Retina (tissue), 1 donor: ENCODE results near the gene LTBP1.
"Not testable (repeated sequence)": the region's sequence is repeated elsewhere in the genome, so short reads cannot be mapped to it uniquely, and the experiment has no call there.

Source experiments
- DNase-seq: peaks from one replicate; pipeline ENCODE4 v3.0.0-alpha.2; 2016

LTBP1 gene

DNA sequence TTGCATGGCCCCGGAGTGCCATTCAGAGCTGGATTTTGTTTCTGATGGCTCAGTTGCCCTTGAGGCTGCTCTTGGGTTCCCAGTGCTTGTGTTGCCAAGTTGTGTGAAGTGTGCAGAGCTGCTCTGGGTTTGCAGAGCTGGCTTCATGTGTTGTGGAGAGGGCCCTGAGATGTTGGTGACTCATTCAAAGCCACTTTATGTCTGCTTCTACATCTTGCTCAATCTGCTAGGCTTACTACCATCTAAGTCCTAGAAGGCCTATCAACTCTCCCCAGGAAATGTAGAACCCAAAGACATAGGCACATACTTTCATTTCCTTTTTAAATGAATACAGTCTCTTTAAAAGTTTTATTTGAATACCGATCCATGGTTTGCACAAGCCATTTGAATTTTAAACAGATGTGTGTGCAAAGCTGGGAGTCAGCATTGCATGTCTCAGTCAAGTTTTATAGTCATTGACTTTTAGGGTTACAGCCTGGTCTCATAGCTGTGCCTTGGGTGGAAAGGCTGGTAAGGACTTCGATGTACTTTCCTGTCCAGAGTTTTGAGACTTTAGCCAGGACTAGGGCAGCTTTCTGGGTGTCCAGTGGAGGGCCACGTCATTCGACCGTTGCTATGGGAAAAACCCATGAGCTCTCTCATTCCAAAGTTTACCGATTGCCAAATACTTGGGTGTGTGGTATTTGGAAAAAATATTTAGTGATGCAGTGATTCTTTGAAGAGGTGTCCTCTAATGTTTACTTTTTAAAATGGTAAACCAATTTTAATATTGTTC, 105.0 kb downstream of the LTBP1 start:
- no peak for DNase-seq

DNA sequence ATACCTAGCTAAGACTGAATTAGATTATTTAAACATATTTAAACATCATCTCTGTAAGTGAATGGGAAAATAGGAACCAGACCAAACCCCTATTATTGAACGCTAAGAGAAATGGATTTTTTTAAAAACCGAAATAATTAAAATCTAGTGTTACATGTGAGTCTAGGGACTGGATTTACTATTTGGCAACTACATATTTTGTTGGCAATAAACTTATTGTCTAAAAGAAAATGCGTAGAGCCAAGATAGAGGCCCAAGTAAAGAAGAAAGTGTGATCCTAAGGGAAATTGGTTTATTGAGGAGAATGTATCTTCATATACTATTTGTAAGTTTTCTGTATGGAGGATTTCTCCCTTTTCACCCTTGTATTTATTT, 105.6 kb downstream of the LTBP1 start:
- DNase-seq: no peak

DNA sequence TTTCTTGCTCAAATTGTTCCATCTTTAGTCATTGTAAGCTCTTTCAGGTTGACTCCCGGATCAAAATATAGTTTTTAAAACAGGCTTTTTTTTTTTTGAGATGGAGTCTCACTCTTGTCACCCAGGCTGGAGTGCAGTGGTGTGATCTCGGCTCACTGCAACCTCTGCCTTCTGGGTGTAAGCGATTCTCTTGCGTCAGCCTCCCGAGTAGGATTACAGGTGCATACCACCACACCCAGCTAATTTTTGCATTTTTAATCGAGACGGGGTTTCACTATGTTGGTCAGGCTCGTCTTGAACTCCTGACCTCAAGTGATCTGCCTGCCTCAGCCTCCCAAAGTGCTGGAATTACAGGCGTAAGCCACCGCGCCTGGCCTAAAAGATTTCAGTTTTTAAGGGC, 106.0 kb downstream of the LTBP1 start:
- DNase-seq: not testable (repeated sequence)

DNA sequence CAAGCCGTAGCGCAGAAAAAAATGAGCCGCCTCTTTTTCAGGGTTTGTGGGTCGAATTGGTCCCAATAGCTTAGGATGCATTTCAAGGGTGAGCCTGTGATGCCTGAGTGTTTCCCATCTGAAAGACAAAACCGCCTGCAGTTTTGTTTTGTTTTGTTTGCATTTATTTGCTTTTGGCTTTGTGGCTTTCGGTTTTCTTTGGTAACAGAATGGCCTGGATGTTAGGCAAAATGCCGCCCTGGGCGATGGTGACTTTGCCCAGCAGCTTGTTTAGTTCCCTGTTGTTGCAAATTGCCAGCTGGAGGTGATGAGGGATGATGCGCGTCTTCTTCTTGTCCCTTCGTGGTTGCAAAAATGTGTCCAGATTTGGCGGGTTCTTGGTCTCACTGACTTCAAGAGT, 109.4 kb downstream of the LTBP1 start:
- no peak for DNase-seq

DNA sequence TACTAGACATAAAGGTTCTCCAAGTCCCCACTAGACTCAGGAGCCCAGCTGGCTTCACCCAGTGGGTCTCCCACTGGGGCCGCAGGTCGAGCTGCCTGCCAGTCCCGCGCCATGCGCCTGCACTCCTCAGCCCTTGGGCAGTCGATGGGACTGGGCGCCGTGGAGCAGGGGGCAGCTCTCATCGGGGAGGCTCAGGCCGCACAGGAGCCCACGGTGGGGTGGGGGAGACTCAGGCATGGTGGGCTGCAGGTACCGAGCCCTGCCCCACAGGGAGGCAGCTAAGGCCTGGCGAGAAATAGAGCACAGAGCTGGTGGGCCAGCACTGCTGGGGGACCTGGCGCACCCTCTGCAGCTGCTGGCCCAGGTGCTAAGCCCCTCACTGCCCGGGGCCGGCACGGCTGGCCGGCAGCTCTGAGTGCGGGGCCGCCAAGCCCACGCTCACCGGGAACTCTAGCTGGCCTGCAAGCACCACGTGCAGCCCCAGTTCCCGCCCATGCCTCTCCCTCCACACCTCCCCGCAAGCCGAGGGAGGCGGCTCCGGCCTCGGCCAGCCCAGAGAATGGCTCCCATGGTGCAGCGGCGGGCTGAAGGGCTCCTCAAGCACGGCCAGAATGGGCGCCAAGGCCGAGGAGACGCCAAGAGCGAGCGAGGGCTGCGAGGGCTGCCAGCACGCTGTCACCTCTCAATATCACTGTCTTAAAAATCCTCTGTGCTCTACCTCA, 110.7 kb downstream of the LTBP1 start:
- not testable (repeated sequence) for DNase-seq

DNA sequence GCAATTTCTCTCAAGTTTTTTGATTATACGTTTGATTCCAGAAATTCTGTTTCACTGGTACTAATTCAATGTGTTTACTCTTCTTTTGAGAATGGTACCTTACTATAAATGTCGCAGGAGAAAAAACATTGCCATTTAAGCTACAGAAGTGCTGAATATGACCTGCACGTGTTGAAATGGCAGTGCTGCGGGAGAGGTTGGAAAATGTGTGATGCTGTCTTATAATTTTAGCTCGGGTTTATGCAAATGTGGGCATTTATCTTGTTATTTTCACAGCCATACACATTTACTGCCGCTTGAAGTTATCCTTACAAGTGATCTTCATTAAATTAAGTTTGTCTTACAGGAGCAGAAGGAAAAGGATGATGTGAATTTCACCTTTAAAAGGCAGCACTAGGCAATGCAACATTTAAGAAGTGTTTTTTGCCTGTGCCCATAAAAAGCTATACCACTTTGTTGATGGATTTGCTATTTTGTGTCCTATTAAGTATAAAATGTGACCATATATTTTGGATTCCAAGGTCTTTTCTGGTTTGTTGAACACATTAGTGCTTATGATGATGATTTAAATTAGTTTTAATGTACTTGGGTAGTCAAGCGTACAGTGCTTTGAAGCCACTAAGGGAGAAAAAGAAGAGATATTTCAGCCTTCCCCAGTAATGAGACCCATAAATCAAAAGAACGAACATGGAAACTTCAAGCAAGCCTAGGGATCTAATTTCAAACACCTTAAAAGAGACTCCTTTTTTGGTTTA, 112.1 kb downstream of the LTBP1 start:
- peak; percentile 67 for DNase-seq

DNA sequence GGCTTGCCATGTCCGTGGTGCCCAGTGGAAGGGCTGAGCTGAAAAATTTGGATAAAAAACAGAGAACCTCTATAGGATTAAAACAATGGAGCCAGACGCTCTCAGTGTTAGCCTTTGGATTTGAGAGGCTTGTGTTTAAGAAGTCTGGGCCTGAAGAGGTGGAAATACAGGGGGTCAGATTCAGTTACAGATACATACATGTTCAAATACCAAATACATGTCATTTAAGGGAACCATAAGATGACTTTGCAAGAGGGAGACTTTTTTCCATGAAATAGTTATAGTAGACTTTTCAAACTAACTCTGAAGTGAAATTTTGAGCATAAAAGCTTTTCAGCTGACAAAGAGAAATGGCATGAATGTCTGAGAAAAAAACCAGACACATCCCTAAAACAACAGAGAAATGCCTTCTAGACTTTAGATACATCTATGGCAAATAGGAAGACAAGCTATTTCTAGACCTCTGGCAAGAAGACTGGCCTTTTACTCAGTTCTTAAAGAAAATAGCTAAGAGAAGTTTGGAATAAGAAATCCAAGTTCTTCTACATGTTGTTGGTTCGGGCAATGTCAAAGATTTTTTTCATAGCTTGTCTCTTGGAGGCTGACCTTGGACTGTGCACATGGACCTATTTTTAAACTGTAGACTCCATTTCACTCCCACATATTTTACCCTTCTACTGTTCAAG, 112.9 kb downstream of the LTBP1 start:
- DNase-seq: no peak

DNA sequence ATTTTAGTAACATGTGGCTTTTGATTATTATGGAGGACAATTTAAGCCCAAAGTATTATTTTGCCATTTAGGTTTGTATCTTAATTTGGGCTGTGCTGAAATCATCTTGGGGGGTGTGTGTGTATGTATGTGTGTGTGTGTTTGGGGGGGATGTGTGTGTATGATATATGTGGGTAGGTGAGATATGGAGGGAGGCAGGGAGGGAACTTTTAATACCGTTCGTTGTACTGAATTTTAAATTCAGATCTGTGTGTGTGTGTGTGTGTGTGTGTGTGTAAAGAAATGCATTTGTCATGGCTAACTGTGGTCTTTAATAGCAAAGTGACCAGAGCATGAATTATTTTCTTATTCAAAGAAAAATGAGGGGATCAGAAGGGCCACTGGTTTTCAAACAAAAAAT, 113.7 kb downstream of the LTBP1 start:
- DNase-seq: no peak

- no peak for DNase-seq
These were observed 116.0 kb downstream of the LTBP1 start for GRCh38 chr2:33062665-33063250.

- no peak for DNase-seq
These were observed 117.6 kb downstream of the LTBP1 start for GRCh38 chr2:33064349-33064801.

DNA sequence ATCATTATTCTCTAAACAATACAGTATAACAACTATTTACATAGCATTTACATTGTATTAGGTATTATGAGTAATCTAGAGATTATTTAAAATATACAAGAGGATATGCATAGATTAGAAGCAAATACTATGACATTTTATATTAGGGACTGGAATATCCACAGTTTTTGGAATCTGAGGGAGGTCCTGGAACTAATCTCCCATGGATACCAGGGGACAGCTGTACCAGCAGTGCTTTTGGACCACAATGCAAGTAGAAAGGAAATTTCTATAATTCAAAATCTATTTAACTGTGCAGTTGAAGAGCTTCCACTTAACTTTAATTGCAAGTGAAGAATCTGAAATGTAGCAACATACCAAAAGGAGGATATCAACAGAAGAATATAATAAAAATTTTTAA, 120.8 kb downstream of the LTBP1 start:
- no peak for DNase-seq

GRCh38 chr2:33068261-33068660, 121.5 kb downstream of the LTBP1 start:
- DNase-seq: no peak

DNA sequence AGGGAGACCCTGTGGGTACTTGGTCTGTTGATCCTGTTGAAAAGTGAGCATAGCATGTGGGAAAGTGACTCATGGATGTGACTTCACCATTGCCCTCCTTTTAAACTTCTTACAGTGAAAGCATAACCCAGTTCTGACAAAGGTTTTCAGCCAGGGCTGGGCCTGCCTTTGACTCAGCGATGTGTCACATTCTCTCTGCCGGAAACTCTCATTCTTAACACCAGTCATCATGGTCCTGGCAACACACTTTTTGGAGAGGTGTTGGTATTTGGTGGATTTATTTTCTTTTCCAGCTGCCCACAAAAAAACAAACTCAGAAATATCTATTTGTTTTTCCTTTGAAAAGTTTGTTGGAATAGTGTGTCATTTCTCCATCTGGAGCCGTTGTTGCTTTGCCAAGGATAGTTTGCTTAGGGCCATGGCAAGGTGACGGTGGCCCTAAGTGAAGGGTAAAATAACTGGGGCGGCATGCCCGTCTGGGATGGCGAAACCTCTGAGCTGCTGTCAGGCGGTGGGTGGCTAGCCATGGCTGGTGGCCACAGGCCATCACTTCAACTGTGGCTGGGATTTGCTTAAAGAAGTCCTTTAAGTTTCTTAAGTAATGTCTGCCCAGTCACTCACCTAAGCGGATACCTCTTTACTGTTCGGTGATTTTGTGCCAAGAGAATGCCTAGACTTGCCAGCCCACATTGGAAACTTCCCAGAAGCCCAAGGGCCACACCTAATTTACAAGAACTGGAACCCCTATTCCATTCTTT, 123.3 kb downstream of the LTBP1 start:
- DNase-seq: no peak

DNA sequence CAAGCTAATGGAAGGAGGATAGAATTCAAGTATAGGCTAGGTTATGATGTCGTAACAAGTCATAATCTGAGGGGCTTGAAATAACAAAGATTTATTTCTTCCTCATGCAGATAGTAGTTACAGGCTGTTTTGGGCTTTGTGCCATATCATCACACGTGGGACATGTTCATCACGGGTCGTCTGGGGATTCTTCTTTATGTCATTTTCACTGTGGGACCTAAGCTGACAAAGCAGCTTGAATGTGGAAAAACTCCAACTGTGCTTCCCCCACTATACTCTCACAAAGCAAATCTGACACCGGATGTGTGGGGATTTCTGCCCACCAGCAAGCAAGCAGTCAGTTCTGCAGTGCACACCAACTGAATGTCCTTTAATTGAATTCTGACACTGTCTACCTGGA, 124.8 kb downstream of the LTBP1 start:
- DNase-seq: no peak

DNA sequence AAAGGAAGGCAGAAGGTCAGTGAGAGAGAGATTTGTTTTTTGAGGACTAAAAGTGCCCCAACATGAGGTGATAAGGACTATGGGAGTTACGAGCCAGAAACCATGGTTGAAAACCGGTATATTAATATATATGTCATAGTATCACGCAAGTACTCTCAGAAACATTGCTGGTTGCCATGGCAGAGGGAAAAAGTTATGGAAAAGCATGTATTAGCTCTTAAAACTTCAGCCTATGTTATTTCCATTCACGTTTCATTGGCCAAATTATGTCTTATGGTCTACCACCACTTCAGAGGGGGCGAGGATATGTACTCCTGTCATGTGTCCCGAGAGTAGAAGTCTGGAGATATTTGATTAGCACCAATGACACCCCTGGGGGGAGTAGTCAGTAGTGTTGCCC, 125.9 kb downstream of the LTBP1 start:
- DNase-seq: no peak

DNA sequence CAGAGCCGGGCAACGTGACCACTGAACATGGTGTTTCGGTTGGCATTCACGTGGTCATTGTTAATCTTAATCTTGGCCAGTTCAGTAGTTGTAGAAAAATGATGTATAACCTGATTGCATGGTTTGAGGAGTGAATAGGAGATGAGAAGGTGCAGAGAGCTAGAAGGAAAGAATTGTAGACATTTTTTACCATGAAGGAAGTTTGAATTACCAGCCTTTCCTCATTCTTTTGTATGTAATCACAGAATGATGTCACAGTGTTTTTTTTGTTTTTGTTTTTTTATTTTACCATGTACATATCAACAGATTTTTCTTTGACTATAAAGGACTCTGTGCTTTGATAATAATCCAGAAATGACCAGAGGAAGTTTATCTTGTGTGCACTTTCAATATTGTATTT, 126.3 kb downstream of the LTBP1 start:
- no peak for DNase-seq

DNA sequence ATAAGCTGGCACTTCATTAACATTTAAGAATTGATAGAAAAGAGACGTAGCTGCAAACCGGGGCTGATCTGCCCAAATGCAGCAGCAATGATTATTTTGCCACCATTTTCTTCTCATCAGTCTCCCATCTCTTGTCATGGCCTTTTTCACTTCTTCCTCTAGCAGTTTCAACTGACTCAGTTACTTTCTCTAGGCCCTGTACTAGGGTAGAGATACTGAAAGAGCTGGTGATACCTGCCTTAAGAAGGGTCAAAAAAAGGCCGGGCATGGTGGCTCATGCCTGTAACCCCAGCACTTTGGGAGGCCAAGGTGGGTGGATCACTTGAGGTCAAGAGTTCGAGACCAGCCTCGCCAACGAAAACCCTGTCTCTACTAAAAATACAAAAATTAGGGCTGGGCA, 127.4 kb downstream of the LTBP1 start:
- no peak for DNase-seq

- DNase-seq: no peak
These were observed 130.6 kb downstream of the LTBP1 start for GRCh38 chr2:33077311-33077710.

- DNase-seq: no peak
These were observed 131.1 kb downstream of the LTBP1 start for GRCh38 chr2:33077844-33078243.

- DNase-seq: no peak
These were observed 134.9 kb downstream of the LTBP1 start for GRCh38 chr2:33081691-33082090.

DNA sequence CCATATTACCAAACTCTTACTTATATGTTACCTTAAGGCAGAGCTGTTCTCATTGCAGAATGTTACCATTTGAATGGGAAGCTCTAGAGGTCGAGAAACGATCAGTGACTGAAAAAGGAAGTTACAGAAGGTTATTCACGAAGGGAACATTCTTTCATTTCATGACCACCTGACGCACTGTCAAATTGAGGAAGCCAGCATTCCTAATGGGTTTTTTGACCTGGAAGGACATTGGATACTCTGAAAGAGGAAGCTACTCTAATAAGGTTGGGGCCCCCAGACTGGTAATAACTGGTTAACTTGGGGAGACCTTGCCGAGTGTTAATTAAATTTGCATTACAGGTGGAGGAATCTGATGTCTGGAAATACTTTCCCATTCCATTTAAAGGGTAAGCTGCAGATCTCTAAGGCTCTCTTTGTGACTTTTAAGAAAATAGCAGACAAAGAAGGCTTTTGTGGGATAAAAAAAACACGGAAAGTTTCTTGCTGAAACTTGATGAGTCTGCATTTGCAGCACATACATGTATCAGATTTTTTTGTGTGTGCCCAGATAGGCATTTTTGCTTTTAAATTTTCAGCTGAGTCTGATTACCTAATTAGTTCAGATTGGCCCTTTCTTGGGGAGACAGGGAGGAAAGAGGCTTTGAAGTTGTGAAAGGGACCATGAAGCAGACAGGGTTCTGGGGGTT, 137.1 kb downstream of the LTBP1 start:
- DNase-seq: no peak
